CD4-positive, CD25-positive, alpha-beta regulatory T cell (primary cell): ENCODE data around the gene ABRAXAS1. TPM values are rescaled to one million over a fixed set of nuclear protein-coding genes. Genes with fewer than 3 reads are reported as not detected.

Experiments
- polyA plus RNA-seq, 4 donors: library from polyadenylated mRNA; unstranded; fragments of 300-500 nt; fragmentation: Illumina TruSeq; gene quantifications; one replicate each; pipeline ENCODE4 v1.2.3, GENCODE V29; 2021
- total RNA-seq: library from RNA; stranded (reverse); gene quantifications from one replicate; pipeline ENCODE4 v1.2.3, GENCODE V29; 2022

Gene ABRAXAS1
- total and polyA plus RNA-seq, 5 donors from 2014 or later, result 10.0 to 18.7 (median 13.2) TPM

Other genes with a start within 250 kb of the ABRAXAS1 start
- 3.9 TPM for gene COQ2, start 200.3 kb downstream of the ABRAXAS1 start, total RNA-seq
- gene COQ2, start 200.3 kb downstream of the ABRAXAS1 start, polyA plus RNA-seq, result 1 to 10 TPM; 5.8 to 8.8 (median 8.1) TPM
- 9.1 TPM for gene HPSE, start 150.3 kb downstream of the ABRAXAS1 start, total RNA-seq
- 10 to 100 TPM in 2 of 4 donors, 1 to 10 TPM in 2; 8.3 to 14.0 (median 10.3) TPM for gene HPSE, start 150.3 kb downstream of the ABRAXAS1 start, polyA plus RNA-seq
- 35.8 TPM for gene HELQ, start 29.3 kb downstream of the ABRAXAS1 start, total RNA-seq
- gene HELQ, start 29.3 kb downstream of the ABRAXAS1 start, polyA plus RNA-seq, result 10 to 100 TPM; 23.8 to 37.8 (median 25.8) TPM
- gene MRPS18C, start 29.0 kb downstream of the ABRAXAS1 start, total RNA-seq, result 22.9 TPM
- gene MRPS18C, start 29.0 kb downstream of the ABRAXAS1 start, polyA plus RNA-seq, result 10 to 100 TPM; 66.8 to 99.3 (median 84.0) TPM
- 2.4 TPM for gene GPAT3, start 51.0 kb upstream of the ABRAXAS1 start, total RNA-seq
- 1 to 10 TPM; 2.5 to 6.7 (median 3.7) TPM for gene GPAT3, start 51.0 kb upstream of the ABRAXAS1 start, polyA plus RNA-seq